Uterus (tissue), 2 donors: ENCODE data around the gene MED16.

Experiments
- POLR2A ChIP-seq, 2 donors: fragments of 450-650 bp; IDR thresholded peaks; one replicate each; pipeline ENCODE4 v1.6.1; 2016; ENCODE audit warnings: antibody characterized with exemption in 2 of 2, mild to moderate bottlenecking in 1 of 2, moderate library complexity in 1 of 2
- TF ChIP-seq, protein P1 (sequence below), 4 experiments: fragments of 200-600 bp in 2 of 4; fragments of 450-650 bp in 2 of 4; sonication (generic) in 2 of 4; IDR thresholded peaks; one replicate each; pipeline ENCODE4 v1.5.1; 2016 to 2019; ENCODE audit warnings: antibody characterized with exemption in 4 of 4, mild to moderate bottlenecking in 2 of 4, moderate library complexity in 1 of 4

DNA sequence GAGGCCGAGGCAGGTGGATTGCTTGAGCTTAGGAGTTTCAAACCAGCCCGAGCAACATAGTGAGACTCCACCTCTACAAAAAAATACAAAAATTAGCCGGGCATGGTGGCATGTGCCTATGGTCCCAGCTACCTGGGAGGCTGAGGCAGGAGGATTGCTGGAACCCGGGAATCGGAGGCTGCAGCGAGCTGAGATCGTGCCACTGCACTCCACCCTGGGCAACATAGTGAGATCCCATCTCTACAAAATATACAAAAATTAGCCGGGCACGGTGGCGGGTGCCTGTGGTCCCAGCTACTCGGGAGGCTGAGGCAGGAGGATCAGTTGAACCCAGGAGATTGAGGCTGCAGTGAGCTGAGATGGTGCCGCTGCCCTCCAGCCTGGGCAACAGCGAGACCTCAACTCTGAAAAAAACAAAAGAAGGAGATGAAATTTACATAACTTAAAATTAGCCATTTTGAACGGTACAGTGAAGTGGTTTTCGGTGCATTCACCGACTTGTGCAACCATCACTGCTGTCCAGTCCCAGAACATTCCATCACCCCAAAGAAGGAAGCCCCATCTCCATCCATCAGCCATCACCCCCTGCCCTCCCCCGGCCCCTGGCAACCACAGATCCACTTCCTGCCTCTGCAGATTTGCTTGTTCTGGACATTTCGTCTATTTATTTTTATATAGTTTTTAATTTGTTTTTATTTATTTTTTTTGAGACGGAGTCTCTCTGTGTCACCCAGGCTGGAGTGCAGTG is 66.9 kb downstream of the MED16 start:
- no peak for TF ChIP-seq POLR2A (IDR thresholded peaks at IDR 0.05)
- TF ChIP-seq, protein P1, sequence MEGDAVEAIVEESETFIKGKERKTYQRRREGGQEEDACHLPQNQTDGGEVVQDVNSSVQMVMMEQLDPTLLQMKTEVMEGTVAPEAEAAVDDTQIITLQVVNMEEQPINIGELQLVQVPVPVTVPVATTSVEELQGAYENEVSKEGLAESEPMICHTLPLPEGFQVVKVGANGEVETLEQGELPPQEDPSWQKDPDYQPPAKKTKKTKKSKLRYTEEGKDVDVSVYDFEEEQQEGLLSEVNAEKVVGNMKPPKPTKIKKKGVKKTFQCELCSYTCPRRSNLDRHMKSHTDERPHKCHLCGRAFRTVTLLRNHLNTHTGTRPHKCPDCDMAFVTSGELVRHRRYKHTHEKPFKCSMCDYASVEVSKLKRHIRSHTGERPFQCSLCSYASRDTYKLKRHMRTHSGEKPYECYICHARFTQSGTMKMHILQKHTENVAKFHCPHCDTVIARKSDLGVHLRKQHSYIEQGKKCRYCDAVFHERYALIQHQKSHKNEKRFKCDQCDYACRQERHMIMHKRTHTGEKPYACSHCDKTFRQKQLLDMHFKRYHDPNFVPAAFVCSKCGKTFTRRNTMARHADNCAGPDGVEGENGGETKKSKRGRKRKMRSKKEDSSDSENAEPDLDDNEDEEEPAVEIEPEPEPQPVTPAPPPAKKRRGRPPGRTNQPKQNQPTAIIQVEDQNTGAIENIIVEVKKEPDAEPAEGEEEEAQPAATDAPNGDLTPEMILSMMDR (IDR thresholded peaks at IDR 0.05): no peak
